MM.1S (cell line): ENCODE measurements around the gene ANKDD1A.

Experiments
- DNase-seq: peaks from one replicate; pipeline ENCODE4 v3.0.0-alpha.2; 2015
- H2AFZ ChIP-seq: fragments of 300-600 bp; sonication (generic); 2 replicates; pipeline ENCODE4 v1.6.0; 2016; ENCODE audit warnings: antibody characterized with exemption, low read length
- H3F3A ChIP-seq: fragments of 300-600 bp; sonication (generic); 2 replicates; pipeline ENCODE4 v1.6.1; 2016; ENCODE audit warnings: mild to moderate bottlenecking, antibody characterized with exemption, low read length, moderate library complexity, mixed read lengths; ENCODE audit not compliant: insufficient read depth
- H3K27ac ChIP-seq: fragments of 300-600 bp; sonication (generic); 2 replicates; pipeline ENCODE4 v1.5.1; 2016; ENCODE audit warnings: mild to moderate bottlenecking, low read length
- H3K27me3 ChIP-seq: fragments of 300-600 bp; sonication (generic); replicated peaks from 2 replicates; pipeline ENCODE4 v1.6.0; 2016; ENCODE audit warnings: low read length; ENCODE audit not compliant: insufficient read depth
- H3K36me3 ChIP-seq: fragments of 300-600 bp; sonication (generic); replicated peaks from 2 replicates; pipeline ENCODE4 v1.6.1; 2016; ENCODE audit warnings: mild to moderate bottlenecking, low read length, mixed read lengths; ENCODE audit not compliant: insufficient read depth
- H3K4me1 ChIP-seq: fragments of 300-600 bp; sonication (generic); 2 replicates; pipeline ENCODE4 v1.6.1; 2016; ENCODE audit warnings: low read length, mixed read lengths
- H3K4me2 ChIP-seq: fragments of 300-600 bp; sonication (generic); 2 replicates; pipeline ENCODE4 v1.6.0; 2016; ENCODE audit warnings: low read depth, low read length
- H3K4me3 ChIP-seq: fragments of 300-600 bp; sonication (generic); 2 replicates; pipeline ENCODE4 v1.5.1; 2016; ENCODE audit warnings: low read length, mixed read lengths
- H3K79me2 ChIP-seq: fragments of 300-600 bp; sonication (generic); 2 replicates; pipeline ENCODE4 v1.6.1; 2016; ENCODE audit warnings: mixed run types, low read length, mixed read lengths
- H3K9ac ChIP-seq: fragments of 300-600 bp; sonication (generic); 2 replicates; pipeline ENCODE4 v1.6.1; 2016; ENCODE audit warnings: low read length, mixed read lengths
- H3K9me2 ChIP-seq: fragments of 300-600 bp; sonication (generic); replicated peaks from 2 replicates; pipeline ENCODE4 v1.6.1; 2016; ENCODE audit warnings: mild to moderate bottlenecking, low read length, mixed read lengths; ENCODE audit not compliant: insufficient read depth
- H3K9me3 ChIP-seq: fragments of 300-600 bp; sonication (generic); replicated peaks from 2 replicates; pipeline ENCODE4 v1.6.1; 2016; ENCODE audit warnings: mild to moderate bottlenecking, low read length, mixed read lengths; ENCODE audit not compliant: insufficient read depth
- H4K20me1 ChIP-seq: fragments of 300-600 bp; sonication (generic); 2 replicates; pipeline ENCODE4 v1.6.1; 2016; ENCODE audit warnings: mild to moderate bottlenecking, low read length, moderate library complexity, mixed read lengths; ENCODE audit not compliant: insufficient read depth
- EZH2 ChIP-seq: fragments of 300-600 bp; sonication (generic); optimal IDR thresholded peaks from 2 replicates; pipeline ENCODE3; 2017; ENCODE audit warnings: low read depth, mild to moderate bottlenecking, antibody characterized with exemption, low read length, mixed read lengths
- EZH2phosphoT487 ChIP-seq: fragments of 300-600 bp; sonication (generic); IDR thresholded peaks from 2 replicates; pipeline ENCODE4 v1.6.1; 2018; ENCODE audit warnings: antibody characterized with exemption, low read length
- TF ChIP-seq, protein P1 (sequence below): fragments of 300-600 bp; sonication (generic); IDR thresholded peaks from 2 replicates; pipeline ENCODE4 v1.5.1; 2016; ENCODE audit warnings: antibody characterized with exemption, low read length, mixed read lengths

Gene ANKDD1A

DNA sequence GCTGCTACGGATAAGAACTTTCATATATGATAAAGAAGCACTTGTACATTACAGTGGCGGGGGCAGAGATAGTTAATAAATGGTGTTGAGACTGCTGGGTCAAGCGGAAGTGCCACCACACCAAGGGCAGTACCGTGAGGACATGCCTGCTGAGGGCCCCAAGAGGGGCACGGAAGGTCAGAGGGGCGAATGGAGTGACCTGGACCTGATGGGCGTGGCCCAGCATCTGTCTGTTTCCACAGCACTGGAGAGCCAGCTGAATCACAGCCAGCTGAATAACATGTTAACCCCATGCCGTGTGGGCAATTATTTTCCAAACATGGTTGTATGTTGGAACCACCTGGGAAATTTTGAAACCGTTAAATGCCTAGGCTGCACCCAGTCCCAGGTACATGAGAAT is 37.2 kb downstream of the ANKDD1A start:
- no peak for TF ChIP-seq EZH2phosphoT487
- TF ChIP-seq, protein P1, sequence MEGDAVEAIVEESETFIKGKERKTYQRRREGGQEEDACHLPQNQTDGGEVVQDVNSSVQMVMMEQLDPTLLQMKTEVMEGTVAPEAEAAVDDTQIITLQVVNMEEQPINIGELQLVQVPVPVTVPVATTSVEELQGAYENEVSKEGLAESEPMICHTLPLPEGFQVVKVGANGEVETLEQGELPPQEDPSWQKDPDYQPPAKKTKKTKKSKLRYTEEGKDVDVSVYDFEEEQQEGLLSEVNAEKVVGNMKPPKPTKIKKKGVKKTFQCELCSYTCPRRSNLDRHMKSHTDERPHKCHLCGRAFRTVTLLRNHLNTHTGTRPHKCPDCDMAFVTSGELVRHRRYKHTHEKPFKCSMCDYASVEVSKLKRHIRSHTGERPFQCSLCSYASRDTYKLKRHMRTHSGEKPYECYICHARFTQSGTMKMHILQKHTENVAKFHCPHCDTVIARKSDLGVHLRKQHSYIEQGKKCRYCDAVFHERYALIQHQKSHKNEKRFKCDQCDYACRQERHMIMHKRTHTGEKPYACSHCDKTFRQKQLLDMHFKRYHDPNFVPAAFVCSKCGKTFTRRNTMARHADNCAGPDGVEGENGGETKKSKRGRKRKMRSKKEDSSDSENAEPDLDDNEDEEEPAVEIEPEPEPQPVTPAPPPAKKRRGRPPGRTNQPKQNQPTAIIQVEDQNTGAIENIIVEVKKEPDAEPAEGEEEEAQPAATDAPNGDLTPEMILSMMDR: no peak
- TF ChIP-seq EZH2: no peak
- no peak for DNase-seq
- H3K79me2 ChIP-seq: no peaks in the 10 kb centered on the region

DNA sequence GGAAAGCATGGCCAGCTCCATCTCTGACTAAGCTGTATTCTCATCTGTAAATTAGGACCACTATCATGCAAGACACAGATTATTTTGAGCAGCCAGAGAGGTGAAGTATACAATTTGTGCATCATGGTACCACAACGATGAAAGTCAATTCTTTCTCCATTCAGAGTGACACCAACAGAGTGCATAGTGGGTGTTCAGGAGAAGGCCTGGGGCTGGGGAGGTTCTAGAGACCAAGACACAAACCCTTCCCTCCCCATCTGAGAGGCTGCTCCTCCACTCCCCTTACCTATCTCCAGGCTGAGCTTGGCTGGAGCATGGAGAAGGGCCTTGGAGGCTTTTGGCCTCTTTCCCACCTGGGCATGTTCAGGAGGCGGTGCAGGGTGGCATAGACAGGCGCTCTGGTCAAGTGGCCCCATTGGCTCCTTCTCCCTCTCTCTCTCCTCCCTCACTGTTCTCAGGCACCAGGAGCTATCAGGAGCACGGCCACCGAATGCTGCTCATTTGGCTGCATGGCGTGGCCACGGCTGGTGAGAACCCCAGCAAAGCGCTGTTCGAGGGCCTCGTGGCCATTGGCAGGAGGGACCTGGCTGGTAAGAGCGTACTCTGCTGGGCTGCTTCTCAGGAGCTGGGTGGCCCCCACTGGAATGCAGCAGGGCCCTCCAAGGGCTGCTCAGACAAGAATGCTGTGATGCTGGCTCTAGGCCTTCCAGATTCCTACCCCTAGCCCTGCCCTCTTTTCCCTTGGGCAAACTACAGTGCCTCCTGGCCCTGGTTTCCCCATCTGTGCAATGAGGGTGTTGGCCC is 37.9 kb downstream of the ANKDD1A start:
- Histone ChIP-seq H3K79me2 (no peaks in the 10 kb centered on the region), H3K9ac (no peak overlapping the region), H2AFZ (no peak overlapping the region)

More for the DNA sequence above, 37.2 kb downstream of the ANKDD1A start:
- Histone ChIP-seq H3K4me3 (no peak overlapping the region), H3K4me1 (no peaks in the 10 kb centered on the region), H4K20me1 (no peaks in the 10 kb centered on the region), H3K36me3 (0 out of 2 replicates have a peak, but pooled peaks cover 3% of the 10 kb centered on the region), H3K27ac (no peak overlapping the region), H3K9me2 (no peaks in the 10 kb centered on the region), H3F3A (peaks cover 10% of the 10 kb centered on the region; the same call in 1 of the 2 replicates), H2AFZ (no peak overlapping the region), H3K4me2 (no peak overlapping the region), H3K9me3 (no peaks in the 10 kb centered on the region), H3K27me3 (no peaks in the 10 kb centered on the region), H3K9ac (no peak overlapping the region)

DNA sequence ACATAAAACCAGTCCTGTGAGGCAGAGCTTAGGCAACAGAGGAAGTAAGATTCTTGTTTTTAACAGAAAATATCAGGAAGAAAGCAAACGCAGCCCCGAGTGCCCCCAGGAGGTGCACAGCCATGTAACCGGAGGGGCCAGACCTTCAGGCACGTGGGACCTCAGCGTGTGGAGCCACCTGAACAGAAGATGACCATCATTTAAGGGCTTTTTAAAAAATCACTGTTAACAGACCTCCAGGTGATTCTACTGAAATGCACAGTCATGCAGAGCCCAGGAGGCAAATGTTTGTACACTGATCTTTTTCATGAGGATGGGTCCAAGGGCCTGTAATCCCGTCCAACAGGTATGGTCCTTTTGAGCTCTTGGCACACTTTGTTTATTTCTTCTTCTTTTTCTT is 39.2 kb downstream of the ANKDD1A start:
- no peak for TF ChIP-seq EZH2
- TF ChIP-seq, protein P1: no peak
- TF ChIP-seq EZH2phosphoT487: no peak
- Histone ChIP-seq H4K20me1 (no peaks in the 10 kb centered on the region), H3K9ac (no peak overlapping the region), H3K9me2 (no peaks in the 10 kb centered on the region), H3K27ac (no peak overlapping the region), H3K4me1 (no peaks in the 10 kb centered on the region), H3K9me3 (no peaks in the 10 kb centered on the region), H3K79me2 (no peaks in the 10 kb centered on the region), H3K36me3 (0 out of 2 replicates have a peak, but pooled peaks cover 3% of the 10 kb centered on the region), H3K4me3 (no peak overlapping the region), H3F3A (peaks cover 10% of the 10 kb centered on the region; the same call in 1 of the 2 replicates), H3K4me2 (no peak overlapping the region), H3K27me3 (no peaks in the 10 kb centered on the region), H2AFZ (no peak overlapping the region)
- DNase-seq: no peak

More for the DNA sequence above, 37.9 kb downstream of the ANKDD1A start:
- H3K9me2 ChIP-seq: no peaks in the 10 kb centered on the region
- H3K36me3 ChIP-seq: 0 out of 2 replicates have a peak, but pooled peaks cover 3% of the 10 kb centered on the region
- H4K20me1 ChIP-seq: no peaks in the 10 kb centered on the region
- DNase-seq: no peak
- no peaks in the 10 kb centered on the region for H3K9me3 ChIP-seq
- no peak overlapping the region for H3K4me3 ChIP-seq
- TF ChIP-seq, protein P1: no peak
- TF ChIP-seq EZH2: no peak
- TF ChIP-seq EZH2phosphoT487: no peak
- no peaks in the 10 kb centered on the region for H3K4me1 ChIP-seq
- no peak overlapping the region for H3K4me2 ChIP-seq
- H3K27me3 ChIP-seq: no peaks in the 10 kb centered on the region
- H3K27ac ChIP-seq: no peak overlapping the region
- H3F3A ChIP-seq: peaks cover 10% of the 10 kb centered on the region; the same call in 1 of the 2 replicates
